Measurements from ENCODE around the gene BORA.
A peak's percentile ranks its signal among the peaks of the same experiment; 100 is the strongest.
"Not testable (repeated sequence)": the region's sequence is repeated elsewhere in the genome, so short reads cannot be mapped to it uniquely, and the experiment has no call there.

BORA gene

GRCh38 chr13:72698164-72698563 lies 29.6 kb upstream of the BORA start:
- Histone ChIP-seq H3F3A (ENCODE audit: low read depth) (no peaks in the 10 kb centered on the region), H2AFZ (ENCODE audit: low read length) (no peak overlapping the region), H3K27me3 (ENCODE audit: insufficient read depth, low read length, poor library complexity, severe bottlenecking) (no peaks in the 10 kb centered on the region), H3K4me3 (ENCODE audit: low read length, poor library complexity, severe bottlenecking) (no peak overlapping the region), H3K9ac (ENCODE audit: low read depth, low read length, poor library complexity, severe bottlenecking) (no peak overlapping the region), H3K79me2 (ENCODE audit: insufficient read depth, low read length) (no peaks in the 10 kb centered on the region), H3K9me2 (replicated peaks; ENCODE audit: low read depth, low read length) (no peaks in the 10 kb centered on the region), H3K36me3 (ENCODE audit: insufficient read depth, low read length) (no peaks in the 10 kb centered on the region), H3K4me2 (ENCODE audit: low read depth, low read length, poor library complexity, severe bottlenecking) (no peak overlapping the region), H4K20me1 (ENCODE audit: insufficient read depth, low read length, poor library complexity, severe bottlenecking) (no peaks in the 10 kb centered on the region), H3K9me3 (ENCODE audit: insufficient read depth, low read depth, low read length) (no peaks in the 10 kb centered on the region), H3K4me1 (ENCODE audit: insufficient read depth, low read length, poor library complexity, severe bottlenecking) (no peaks in the 10 kb centered on the region)
- TF ChIP-seq EZH2phosphoT487 (IDR thresholded peaks at IDR 0.05; ENCODE audit: borderline replicate concordance) = no peak

- no peaks in the 10 kb centered on the region for H3K9me3 ChIP-seq (ENCODE audit: insufficient read depth, low read depth, low read length)
- no peak overlapping the region for H2AFZ ChIP-seq (ENCODE audit: low read length)
- no peaks in the 10 kb centered on the region for H3K79me2 ChIP-seq (ENCODE audit: insufficient read depth, low read length)
- no peak overlapping the region for H3K9ac ChIP-seq (ENCODE audit: low read depth, low read length, poor library complexity, severe bottlenecking)
- no peaks in the 10 kb centered on the region for H3K4me1 ChIP-seq (ENCODE audit: insufficient read depth, low read length, poor library complexity, severe bottlenecking)
- no peaks in the 10 kb centered on the region for H3K9me2 ChIP-seq (replicated peaks; ENCODE audit: low read depth, low read length)
- H3K4me3 ChIP-seq (ENCODE audit: low read length, poor library complexity, severe bottlenecking) = no peak overlapping the region
- TF ChIP-seq CTCF (conservative IDR thresholded peaks at IDR 0.05; ENCODE audit: low read length) (no peak), EZH2phosphoT487 (IDR thresholded peaks at IDR 0.05; ENCODE audit: borderline replicate concordance) (no peak)
- H4K20me1 ChIP-seq (ENCODE audit: insufficient read depth, low read length, poor library complexity, severe bottlenecking) = no peaks in the 10 kb centered on the region
- no peaks in the 10 kb centered on the region for H3K36me3 ChIP-seq (ENCODE audit: insufficient read depth, low read length)
- H3K4me2 ChIP-seq (ENCODE audit: low read depth, low read length, poor library complexity, severe bottlenecking) = no peak overlapping the region
- H3K27me3 ChIP-seq (ENCODE audit: insufficient read depth, low read length, poor library complexity, severe bottlenecking) = no peaks in the 10 kb centered on the region
- no peaks in the 10 kb centered on the region for H3F3A ChIP-seq (ENCODE audit: low read depth)
These were observed 27.2 kb upstream of the BORA start for GRCh38 chr13:72700509-72700908.

GRCh38 chr13:72716776-72717175 lies 10.9 kb upstream of the BORA start:
- Histone ChIP-seq H3K9ac (ENCODE audit: low read depth, low read length, poor library complexity, severe bottlenecking) (no peak overlapping the region), H4K20me1 (ENCODE audit: insufficient read depth, low read length, poor library complexity, severe bottlenecking) (peaks cover 33% of the 10 kb centered on the region), H2AFZ (ENCODE audit: low read length) (no peak overlapping the region), H3K36me3 (ENCODE audit: insufficient read depth, low read length) (peaks cover 63% of the 10 kb centered on the region), H3K9me3 (ENCODE audit: insufficient read depth, low read depth, low read length) (no peaks in the 10 kb centered on the region; the same call in 1 of the 2 replicates), H3F3A (ENCODE audit: low read depth) (no peaks in the 10 kb centered on the region), H3K4me3 (ENCODE audit: low read length, poor library complexity, severe bottlenecking) (no peak overlapping the region), H3K4me2 (ENCODE audit: low read depth, low read length, poor library complexity, severe bottlenecking) (peak overlapping the region; percentile 32), H3K79me2 (ENCODE audit: insufficient read depth, low read length) (peaks cover 97% of the 10 kb centered on the region), H3K4me1 (ENCODE audit: insufficient read depth, low read length, poor library complexity, severe bottlenecking) (peaks cover 13% of the 10 kb centered on the region), H3K27me3 (ENCODE audit: insufficient read depth, low read length, poor library complexity, severe bottlenecking) (no peaks in the 10 kb centered on the region), H3K9me2 (replicated peaks; ENCODE audit: low read depth, low read length) (no peaks in the 10 kb centered on the region)
- no peak for TF ChIP-seq EZH2phosphoT487 (IDR thresholded peaks at IDR 0.05; ENCODE audit: borderline replicate concordance)
- TF ChIP-seq CTCF (conservative IDR thresholded peaks at IDR 0.05; ENCODE audit: low read length) = no peak

- H3K27me3 ChIP-seq (ENCODE audit: insufficient read depth, low read length, poor library complexity, severe bottlenecking); H3K9me3 ChIP-seq (ENCODE audit: insufficient read depth, low read depth, low read length); H2AFZ ChIP-seq (ENCODE audit: low read length); H3K36me3 ChIP-seq (ENCODE audit: insufficient read depth, low read length); H3K9me2 ChIP-seq (replicated peaks; ENCODE audit: low read depth, low read length); H3F3A ChIP-seq (ENCODE audit: low read depth): not testable (repeated sequence)
- Histone ChIP-seq H3K4me3 (ENCODE audit: low read length, poor library complexity, severe bottlenecking) (peak overlapping the region; percentile 91), H3K4me1 (ENCODE audit: insufficient read depth, low read length, poor library complexity, severe bottlenecking) (peaks cover 72% of the 10 kb centered on the region), H3K4me2 (ENCODE audit: low read depth, low read length, poor library complexity, severe bottlenecking) (peak overlapping the region; percentile 92), H3K79me2 (ENCODE audit: insufficient read depth, low read length) (peaks cover 95% of the 10 kb centered on the region), H4K20me1 (ENCODE audit: insufficient read depth, low read length, poor library complexity, severe bottlenecking) (peaks cover 65% of the 10 kb centered on the region), H3K9ac (ENCODE audit: low read depth, low read length, poor library complexity, severe bottlenecking) (peak overlapping the region; percentile 90)
These were observed 1.5 kb upstream of the BORA start for GRCh38 chr13:72726185-72726584.
